VCaP (cell line): ENCODE data around the gene PLA2G4D.

Experiments
- H3K27ac ChIP-seq: fragments of 450-650 bp; 2 replicates; pipeline ENCODE4 v1.5.1; 2017
- CTCF ChIP-seq: fragments of 450-650 bp; conservative IDR thresholded peaks from 2 replicates; pipeline ENCODE4 v1.5.1; 2017; ENCODE audit warnings: mild to moderate bottlenecking, moderate library complexity

The PLA2G4D gene

DNA sequence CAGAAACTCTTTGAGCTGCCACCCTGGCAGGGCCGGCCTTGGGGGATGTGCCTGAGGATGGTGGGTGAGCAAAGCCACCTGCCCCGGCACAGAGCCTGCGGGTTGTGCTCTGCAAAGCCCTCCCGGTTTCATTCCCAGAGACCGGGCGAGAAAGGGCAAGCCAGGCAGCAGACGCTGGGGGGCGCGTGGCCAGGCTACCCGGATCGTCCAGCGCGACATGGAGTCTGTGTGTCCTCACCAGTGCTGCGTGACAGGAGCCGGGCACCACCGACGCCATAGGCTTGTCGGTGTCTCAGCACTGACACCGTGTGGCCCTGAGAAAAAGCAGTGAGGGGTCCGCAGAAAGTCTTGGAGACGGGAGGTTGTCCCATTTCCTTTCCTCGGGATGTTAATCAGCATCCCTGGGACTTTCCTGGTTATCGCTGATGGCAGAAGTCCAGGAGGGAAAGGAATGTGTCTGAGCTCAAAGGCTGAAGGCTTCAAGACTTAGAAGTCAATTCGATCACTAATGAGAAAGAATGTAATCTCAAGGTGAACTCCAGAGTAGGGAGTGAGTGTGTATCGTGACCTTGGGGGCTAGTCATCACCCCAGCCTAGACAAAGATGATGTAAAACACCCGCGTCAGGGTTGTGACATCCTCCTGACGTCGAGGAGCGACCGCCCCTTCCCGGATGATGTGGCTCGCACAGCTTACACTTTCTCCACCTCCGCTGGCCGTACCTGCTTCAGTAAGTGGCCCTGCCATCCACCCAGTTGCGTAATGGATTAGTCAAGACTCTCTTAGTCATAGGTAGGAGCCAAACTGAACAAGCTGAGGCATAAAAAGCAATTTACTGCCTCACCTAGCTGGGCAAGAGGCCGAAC, 37.2 kb downstream of the PLA2G4D start:
- peak overlapping the region; percentile 40; the same call in 1 of the 2 replicates for H3K27ac ChIP-seq
- peak; percentile 88 for TF ChIP-seq CTCF

DNA sequence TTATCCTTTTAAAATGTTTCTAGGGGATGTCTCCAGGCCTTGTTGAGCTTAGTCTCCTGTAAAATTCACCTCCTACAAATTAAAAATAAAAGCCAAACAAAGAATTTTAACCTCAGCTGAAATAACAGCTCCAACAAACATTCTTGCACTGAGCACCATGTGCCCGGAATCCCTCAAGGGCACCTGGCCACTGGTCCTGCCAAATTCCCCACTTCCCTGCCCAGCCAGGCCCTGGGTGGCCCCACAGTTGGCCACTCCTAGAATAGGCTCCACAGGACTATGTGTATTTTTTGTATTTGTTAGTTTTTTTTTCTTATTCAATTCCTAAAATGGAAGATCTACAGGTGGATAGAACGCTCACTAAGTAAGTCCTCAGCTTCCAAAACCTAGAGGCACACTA, 40.4 kb downstream of the PLA2G4D start:
- no peak for TF ChIP-seq CTCF

GRCh38 chr15:42053010-42053409, 41.4 kb downstream of the PLA2G4D start:
- no peak overlapping the region for H3K27ac ChIP-seq
- no peak for TF ChIP-seq CTCF

More for the DNA sequence above, 40.4 kb downstream of the PLA2G4D start:
- H3K27ac ChIP-seq: no peak overlapping the region

- no peak for TF ChIP-seq CTCF
- H3K27ac ChIP-seq: no peak overlapping the region
Observed at GRCh38 chr15:42050484-42051255, 43.7 kb downstream of the PLA2G4D start.

DNA sequence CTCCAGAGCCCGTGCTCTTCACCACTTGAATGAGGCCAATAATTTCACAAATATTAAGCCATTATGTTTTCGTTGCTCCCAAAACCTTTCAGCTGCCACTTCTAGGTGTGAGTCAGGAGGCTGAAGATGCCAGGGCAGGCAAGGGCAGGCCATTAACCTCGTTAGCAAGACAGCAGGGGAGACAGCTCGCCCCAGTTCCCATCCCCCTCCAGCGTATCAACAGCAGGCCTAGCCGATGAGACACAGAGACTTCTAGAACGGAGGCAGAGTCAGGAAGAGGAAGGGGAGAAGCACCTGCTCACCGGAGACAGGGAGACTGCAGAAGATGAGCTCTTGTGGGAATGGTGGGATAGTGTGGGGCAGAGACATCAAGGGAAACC, 45.6 kb downstream of the PLA2G4D start:
- H3K27ac ChIP-seq: no peak overlapping the region
- TF ChIP-seq CTCF: no peak

DNA sequence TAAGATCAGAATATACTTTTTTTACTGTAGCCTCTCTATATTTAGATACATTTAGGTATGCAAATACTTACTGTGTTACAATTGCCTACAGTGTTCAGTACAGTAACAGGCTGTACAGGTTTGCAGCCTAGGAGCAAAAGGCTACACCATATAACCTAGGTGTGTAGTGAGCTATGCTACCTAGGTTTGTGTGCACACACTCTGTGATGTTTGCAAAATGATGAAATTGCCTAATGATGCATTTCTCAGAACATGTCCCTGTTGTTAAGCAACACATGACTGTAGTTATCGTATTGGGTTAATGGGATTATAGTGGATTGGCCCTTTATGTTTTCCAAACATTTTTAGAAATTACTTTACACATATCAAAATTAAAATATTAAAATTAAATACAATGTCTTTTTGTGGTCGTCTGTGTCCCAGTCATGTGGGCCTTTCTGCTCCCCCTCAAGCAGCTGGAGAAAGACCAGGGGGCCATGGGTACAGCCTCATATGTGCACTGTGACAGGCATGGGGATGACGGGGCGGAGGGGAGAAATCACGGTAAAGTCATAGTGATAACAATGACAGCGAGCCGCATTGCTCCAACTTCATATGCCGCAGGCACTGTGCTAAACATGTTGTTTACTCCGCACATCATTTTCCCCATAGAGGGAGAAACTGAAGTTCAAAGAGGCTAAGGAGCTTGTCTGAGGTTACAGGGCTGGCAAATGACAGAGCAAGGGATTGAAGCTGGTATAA, 46.1 kb downstream of the PLA2G4D start:
- TF ChIP-seq CTCF: no peak
- H3K27ac ChIP-seq: no peak overlapping the region; the same call in 1 of the 2 replicates

DNA sequence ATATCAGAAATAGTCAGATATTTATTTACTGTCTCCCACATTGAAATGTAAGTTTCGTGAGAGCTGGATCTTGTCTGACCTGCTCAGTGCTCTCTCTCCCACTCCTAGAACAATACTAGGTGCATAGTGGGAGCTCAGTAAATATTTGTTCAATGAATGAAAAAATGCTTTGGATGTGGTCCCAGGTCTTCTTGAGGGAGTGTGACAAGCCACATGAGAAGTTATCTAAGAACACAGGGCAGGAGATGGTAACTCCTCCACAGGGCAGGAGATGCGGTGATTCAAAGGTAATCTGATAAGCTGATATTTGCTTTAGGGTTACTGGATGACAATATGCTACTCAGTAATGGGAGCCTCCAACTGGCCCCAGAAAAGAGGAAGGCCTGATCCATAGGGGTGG, 47.8 kb downstream of the PLA2G4D start:
- peak overlapping the region; percentile 90 for H3K27ac ChIP-seq
- no peak for TF ChIP-seq CTCF
